B cell (primary cell): Measurements from ENCODE around the gene NDRG2. TPM values are rescaled to one million over a fixed set of nuclear protein-coding genes. Genes with fewer than 3 reads are reported as not detected.

Source experiments
- ATAC-seq: fragments of 200-7000 bp; cut with Tn5 transposase; one replicate; pipeline ENCODE4 v1.10.0; 2021; ENCODE audit warnings: low read depth, mild to moderate bottlenecking, moderate number of reproducible peaks, moderate library complexity
- CTCF ChIA-PET: fragments of 350-600 bp; sonication (Branson Sonifier 250); formaldehyde crosslinking; loops from one replicate; lab custom pipeline; 2021; ENCODE audit warnings: antibody characterized with exemption, inconsistent platforms; lab: Charles Lee
- POLR2A ChIA-PET: fragments of 350-600 bp; sonication (Branson Sonifier 250); formaldehyde crosslinking; loops from one replicate; lab custom pipeline; 2021; ENCODE audit warnings: antibody characterized with exemption; lab: Charles Lee
- DNase-seq: peaks from one replicate; pipeline ENCODE4 v3.0.0; 2013
- H2AFZ ChIP-seq: 2 replicates; pipeline ENCODE4 v1.6.1; 2012; ENCODE audit warnings: mild to moderate bottlenecking, low read depth, low read length; ENCODE audit not compliant: insufficient read depth, poor library complexity, severe bottlenecking
- H3K27ac ChIP-seq, 2 donors: 1 replicate in 1 of 2; 2 replicates in 1 of 2; pipeline ENCODE4 v1.5.1; 2012 to 2013; ENCODE audit warnings: low read length in 2 of 2, mild to moderate bottlenecking in 2 of 2, moderate library complexity in 1 of 2
- H3K27me3 ChIP-seq, 4 experiments: fragments of 200-600 bp in 1 of 4; sonication (generic) in 1 of 4; replicated peaks in 1 of 4; 1 replicate in 2 of 4; 2 replicates in 2 of 4; pipeline versions ENCODE4 v1.6.1 to v1.7.0; 2013 to 2016; ENCODE audit warnings: low read length in 3 of 4, mild to moderate bottlenecking in 2 of 4, mixed read lengths in 1 of 4, moderate library complexity in 1 of 4; ENCODE audit not compliant: insufficient read depth in 4 of 4, control insufficient read depth in 3 of 4; ENCODE audit errors: control extremely low read depth in 1 of 4
- H3K36me3 ChIP-seq, 2 experiments: replicated peaks in 1 of 2; 1 replicate in 1 of 2; 2 replicates in 1 of 2; pipeline versions ENCODE4 v1.6.1 to v1.7.1; 2013; ENCODE audit warnings: low read length in 1 of 2; ENCODE audit not compliant: insufficient read depth in 2 of 2, control insufficient read depth in 1 of 2; ENCODE audit errors: control extremely low read depth in 1 of 2, extremely low read depth in 1 of 2
- H3K4me1 ChIP-seq, 2 donors: fragments of 200-600 bp in 1 of 2; sonication (generic) in 1 of 2; 1 replicate in 1 of 2; 2 replicates in 1 of 2; pipeline versions ENCODE4 v1.5.1 to v1.6.1; 2013 to 2017; ENCODE audit warnings: low read length in 2 of 2; ENCODE audit not compliant: control insufficient read depth in 2 of 2, insufficient read depth in 2 of 2
- H3K4me2 ChIP-seq: replicated peaks from 2 replicates; pipeline ENCODE3; 2012; ENCODE audit warnings: mild to moderate bottlenecking, low read depth, low read length; ENCODE audit not compliant: poor library complexity, severe bottlenecking
- H3K4me3 ChIP-seq, 5 experiments: fragments of 200-600 bp in 1 of 5; sonication (generic) in 1 of 5; 1 replicate in 3 of 5; 2 replicates in 2 of 5; pipeline versions ENCODE4 v1.5.1 to v1.7.0; 2011 to 2016; ENCODE audit warnings: low read length in 4 of 5, mild to moderate bottlenecking in 4 of 5, low read depth in 2 of 5, control low read depth in 1 of 5, moderate library complexity in 1 of 5; ENCODE audit not compliant: insufficient read depth in 1 of 5; ENCODE audit errors: control extremely low read depth in 1 of 5, extremely low read depth in 1 of 5
- H3K79me2 ChIP-seq: fragments of 200-600 bp; sonication (generic); one replicate; pipeline ENCODE4 v1.6.0; 2016; ENCODE audit warnings: low read length; ENCODE audit not compliant: control insufficient read depth, insufficient read depth
- H3K9ac ChIP-seq: fragments of 200-600 bp; sonication (generic); 2 replicates; pipeline ENCODE4 v1.6.1; 2017; ENCODE audit warnings: mild to moderate bottlenecking, low read length, moderate library complexity
- H3K9me3 ChIP-seq, 3 donors: one replicate each; pipeline versions ENCODE4 v1.6.1 to v1.7.1; 2013; ENCODE audit warnings: low read length in 2 of 3; ENCODE audit not compliant: control insufficient read depth in 2 of 3, insufficient read depth in 1 of 3; ENCODE audit errors: control extremely low read depth in 1 of 3
- H4K20me1 ChIP-seq: 2 replicates; pipeline ENCODE4 v1.6.0; 2012; ENCODE audit warnings: mild to moderate bottlenecking, low read length; ENCODE audit not compliant: insufficient read depth, control insufficient read depth, poor library complexity, severe bottlenecking
- H3K27ac Mint-ChIP-seq: one replicate; pipeline ENCODE4 v1.8.0; 2021; ENCODE audit warnings: mixed read lengths
- H3K27me3 Mint-ChIP-seq: one replicate; pipeline ENCODE4 v1.8.0; 2021; ENCODE audit warnings: mixed read lengths
- H3K4me1 Mint-ChIP-seq: one replicate; pipeline ENCODE4 v1.8.0; 2021; ENCODE audit warnings: mixed read lengths
- H3K4me3 Mint-ChIP-seq: one replicate; pipeline ENCODE4 v1.8.0; 2021; ENCODE audit warnings: mixed read lengths
- H3K9me3 Mint-ChIP-seq: one replicate; pipeline ENCODE4 v1.8.0; 2022; ENCODE audit warnings: mixed read lengths; ENCODE audit not compliant: insufficient read depth
- EZH2 ChIP-seq: IDR thresholded peaks from 2 replicates; pipeline ENCODE4 v1.6.1; 2012; ENCODE audit warnings: borderline replicate concordance, low read depth, mild to moderate bottlenecking, moderate library complexity, low read length; ENCODE audit not compliant: insufficient read depth, poor library complexity, severe bottlenecking
- WGBS: methylation state at CpG from one replicate; pipeline ENCODE4 v1.1.5; 2013; ENCODE audit warnings: missing lambda C conversion rate; ENCODE audit not compliant: insufficient coverage; 5-methylcytosine and 5-hydroxymethylcytosine counted together
- intact Hi-C: fragments of 100-400 bp; cut with micrococcal nuclease; formaldehyde crosslinking; loops from one replicate; pipeline ENCODE4 v1.10.0; 2022
- polyA plus RNA-seq: library from polyadenylated mRNA; depleted of rRNA; stranded (reverse); fragments of >200 nt; gene quantifications from 2 replicates; pipeline ENCODE4 v1.2.3, GENCODE V29; 2012
- total RNA-seq, 2 donors: library from RNA; stranded (reverse); fragments of 120-200 nt in 1 of 2; gene quantifications; 1 replicate in 1 of 2; 2 replicates in 1 of 2; pipeline versions ENCODE4 v1.2.3 to v1.2.4, GENCODE V29; 2013 to 2022
- TF ChIP-seq, protein P1 (sequence below): fragments of 200-600 bp; IDR thresholded peaks from one replicate; pipeline ENCODE4 v1.8.0; 2022; ENCODE audit warnings: antibody characterized with exemption, mild to moderate bottlenecking

NDRG2 gene
- total and polyA plus RNA-seq, 2 donors (not counting 1 experiment from before 2014, with no cell fraction given), result 9.5 to 11.8 TPM

DNA sequence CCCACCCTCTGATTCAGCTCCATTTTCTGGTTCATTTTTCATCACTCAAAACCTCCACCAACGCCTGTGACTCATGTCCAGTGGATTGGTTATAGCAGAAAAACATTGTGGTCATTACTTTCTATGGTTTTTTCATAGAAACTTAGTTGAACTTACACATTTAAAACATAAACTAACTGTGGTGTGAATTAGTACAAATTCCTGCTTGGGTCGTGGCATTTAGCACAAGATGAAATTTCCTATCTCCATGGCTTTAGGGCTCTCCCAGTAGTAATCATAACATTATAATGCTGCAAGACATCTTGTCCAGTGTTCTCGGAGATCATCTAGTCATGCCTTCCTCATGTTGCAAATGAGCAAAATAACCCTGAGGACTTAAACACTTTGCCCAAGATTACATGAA is 24.4 kb upstream of the NDRG2 start:
- H3K9ac ChIP-seq, result no peak overlapping the region
- H4K20me1 ChIP-seq, result no peaks in the 10 kb centered on the region
- Mint-ChIP-seq H3K27me3 (peaks cover 55% of the 10 kb centered on the region), H3K4me1 (no peaks in the 10 kb centered on the region), H3K27ac (no peak overlapping the region), H3K4me3 (no peak overlapping the region), H3K9me3 (no peaks in the 10 kb centered on the region)
- peaks cover 0 to 15% (median 3%) of the 10 kb centered on the region in 4 experiments for H3K27me3 ChIP-seq
- H3K79me2 ChIP-seq, result no peaks in the 10 kb centered on the region
- TF ChIP-seq EZH2, result no peak
- TF ChIP-seq, protein P1, sequence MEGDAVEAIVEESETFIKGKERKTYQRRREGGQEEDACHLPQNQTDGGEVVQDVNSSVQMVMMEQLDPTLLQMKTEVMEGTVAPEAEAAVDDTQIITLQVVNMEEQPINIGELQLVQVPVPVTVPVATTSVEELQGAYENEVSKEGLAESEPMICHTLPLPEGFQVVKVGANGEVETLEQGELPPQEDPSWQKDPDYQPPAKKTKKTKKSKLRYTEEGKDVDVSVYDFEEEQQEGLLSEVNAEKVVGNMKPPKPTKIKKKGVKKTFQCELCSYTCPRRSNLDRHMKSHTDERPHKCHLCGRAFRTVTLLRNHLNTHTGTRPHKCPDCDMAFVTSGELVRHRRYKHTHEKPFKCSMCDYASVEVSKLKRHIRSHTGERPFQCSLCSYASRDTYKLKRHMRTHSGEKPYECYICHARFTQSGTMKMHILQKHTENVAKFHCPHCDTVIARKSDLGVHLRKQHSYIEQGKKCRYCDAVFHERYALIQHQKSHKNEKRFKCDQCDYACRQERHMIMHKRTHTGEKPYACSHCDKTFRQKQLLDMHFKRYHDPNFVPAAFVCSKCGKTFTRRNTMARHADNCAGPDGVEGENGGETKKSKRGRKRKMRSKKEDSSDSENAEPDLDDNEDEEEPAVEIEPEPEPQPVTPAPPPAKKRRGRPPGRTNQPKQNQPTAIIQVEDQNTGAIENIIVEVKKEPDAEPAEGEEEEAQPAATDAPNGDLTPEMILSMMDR, result no peak
- CTCF ChIA-PET, result interaction anchor here (1.2 to 3.1 kb wide), 3 partner anchors 9 to 34 kb away, joined by 4 to 24 read pairs (median 4); no protein-coding TSS in a partner anchor
- ATAC-seq (no peak), DNase-seq (no peak)
- intact Hi-C loops, result no loop called here
- POLR2A ChIA-PET, result no interaction called here
- no peak overlapping the region for H3K4me2 ChIP-seq
- H3K27ac ChIP-seq, result no peak overlapping the region
- no peaks in the 10 kb centered on the region for H3K4me1 ChIP-seq
- WGBS, result 88% methylated on average over 1 of the region's 3 CpGs
- H3K36me3 ChIP-seq, result no peaks in the 10 kb centered on the region
- no peak overlapping the region for H3K4me3 ChIP-seq
- H3K9me3 ChIP-seq, result no peaks in the 10 kb centered on the region
- no peak overlapping the region for H2AFZ ChIP-seq

DNA sequence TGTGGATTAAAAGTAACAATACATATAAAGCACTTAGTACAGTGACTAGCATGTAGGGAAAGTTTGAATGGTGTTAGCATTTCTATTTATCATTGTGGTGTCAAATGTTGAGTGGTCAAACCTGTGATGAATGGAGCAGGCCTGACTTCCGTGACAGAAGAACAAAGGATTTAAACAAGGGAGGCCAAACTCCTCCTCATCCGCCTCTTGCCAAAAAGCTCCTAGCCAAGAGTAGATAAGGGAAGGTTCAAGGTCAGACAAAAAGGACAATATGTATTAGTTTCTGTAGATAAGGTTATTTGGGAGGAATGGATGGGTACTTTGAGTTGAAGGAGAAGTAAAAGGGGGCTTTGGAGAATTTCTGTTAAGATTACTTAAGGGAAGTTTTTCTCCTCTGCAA is 23.8 kb upstream of the NDRG2 start:
- ChIA-PET CTCF (interaction anchor here (1.2 to 3.1 kb wide), 3 partner anchors 9 to 34 kb away, joined by 4 to 24 read pairs (median 4); no protein-coding TSS in a partner anchor), POLR2A (no interaction called here)
- no peak for DNase-seq
- no peaks in the 10 kb centered on the region for H3K79me2 ChIP-seq
- H3K9me3 Mint-ChIP-seq, result no peaks in the 10 kb centered on the region
- H3K36me3 ChIP-seq, result no peaks in the 10 kb centered on the region
- no peak for ATAC-seq
- no peak overlapping the region for H2AFZ ChIP-seq
- no peak overlapping the region for H3K27ac ChIP-seq
- H3K27me3 Mint-ChIP-seq, result peaks cover 51% of the 10 kb centered on the region
- no peak overlapping the region for H3K4me3 ChIP-seq
- intact Hi-C loops, result no loop called here
- no peaks in the 10 kb centered on the region for H3K4me1 Mint-ChIP-seq
- H4K20me1 ChIP-seq, result no peaks in the 10 kb centered on the region
- H3K9ac ChIP-seq, result no peak overlapping the region
- TF ChIP-seq, protein P1, result no peak
- H3K9me3 ChIP-seq, result no peaks in the 10 kb centered on the region
- H3K4me1 ChIP-seq, result no peaks in the 10 kb centered on the region
- no CpG with 5 or more reads among the region's 2 CpGs for WGBS
- H3K27ac Mint-ChIP-seq, result no peak overlapping the region
- H3K27me3 ChIP-seq, result peaks cover 0 to 15% (median 3%) of the 10 kb centered on the region in 4 experiments
- H3K4me2 ChIP-seq, result no peak overlapping the region
- H3K4me3 Mint-ChIP-seq, result no peak overlapping the region
